HG03135 (cell line): ENCODE measurements around the gene NOTCH1.

Source experiments
- ATAC-seq: cut with Tn5 transposase; IDR thresholded peaks from one replicate; pipeline ENCODE4 v1.9.1; 2021; ENCODE audit warnings: mild to moderate bottlenecking, moderate library complexity; ENCODE audit not compliant: unreplicated experiment

The NOTCH1 gene

DNA sequence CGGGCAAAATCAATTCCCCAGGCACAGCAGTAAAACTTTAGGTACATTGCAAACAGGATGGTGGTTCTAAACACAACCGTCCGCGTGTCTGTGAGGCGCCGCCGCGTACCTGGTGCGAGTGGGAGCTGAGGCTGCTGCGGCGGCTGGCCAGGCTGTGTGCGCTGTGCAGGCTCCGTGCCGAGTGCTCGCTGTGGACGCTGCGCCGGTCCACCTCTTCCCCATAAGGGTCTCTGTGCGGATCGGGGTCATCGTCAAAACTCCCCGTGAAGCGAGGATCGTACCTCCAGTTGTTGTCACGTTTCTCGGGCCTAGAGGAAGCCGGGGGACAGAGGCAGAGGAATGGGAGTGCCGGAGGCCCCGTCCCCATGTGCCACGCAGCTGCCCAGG lies 79.7 kb downstream of the NOTCH1 start:
- no peak for ATAC-seq

- ATAC-seq, result no peak
These were observed 80.2 kb downstream of the NOTCH1 start for GRCh38 chr9:136465500-136466154.

GRCh38 chr9:136464241-136464640 lies 81.6 kb downstream of the NOTCH1 start:
- no peak for ATAC-seq

DNA sequence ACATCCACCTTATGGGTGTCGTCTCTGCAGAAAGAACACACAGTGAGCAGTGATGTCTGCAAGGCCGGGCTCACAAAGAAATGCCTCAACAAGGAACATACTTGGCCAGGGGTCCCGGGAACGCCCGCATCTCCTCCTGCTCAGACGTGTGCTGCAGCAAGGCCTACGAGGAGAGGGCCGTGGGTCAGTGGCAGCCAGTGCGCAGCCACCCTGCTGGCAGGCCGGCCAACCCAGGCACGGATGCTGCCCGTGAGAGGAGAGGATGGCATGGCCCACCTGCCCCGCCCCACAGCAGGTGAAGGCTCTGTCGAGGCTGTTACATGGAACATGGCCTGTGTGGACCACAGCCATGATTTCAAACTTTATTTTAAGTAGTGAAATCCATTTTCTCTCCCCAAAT lies 82.3 kb downstream of the NOTCH1 start:
- no peak for ATAC-seq

DNA sequence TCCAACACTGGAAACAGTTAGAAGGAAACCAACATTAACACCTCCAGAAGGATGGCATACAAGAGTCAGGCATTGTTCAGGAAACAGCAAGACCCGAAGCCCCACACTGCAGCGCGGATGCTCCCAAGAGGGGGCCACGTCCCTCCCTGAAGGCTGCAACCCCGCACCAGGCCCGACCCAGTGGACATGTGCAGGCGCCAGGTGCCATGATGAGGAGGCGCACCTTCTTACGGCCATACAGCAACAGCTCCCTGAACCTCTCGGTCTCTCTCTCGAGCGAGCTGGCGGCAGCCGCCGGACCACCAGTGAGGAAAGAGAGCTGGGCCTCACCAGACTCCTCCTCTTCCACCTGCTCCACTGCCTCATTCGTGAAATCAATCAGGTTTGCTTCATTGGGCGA lies 83.2 kb downstream of the NOTCH1 start:
- ATAC-seq, result no peak

DNA sequence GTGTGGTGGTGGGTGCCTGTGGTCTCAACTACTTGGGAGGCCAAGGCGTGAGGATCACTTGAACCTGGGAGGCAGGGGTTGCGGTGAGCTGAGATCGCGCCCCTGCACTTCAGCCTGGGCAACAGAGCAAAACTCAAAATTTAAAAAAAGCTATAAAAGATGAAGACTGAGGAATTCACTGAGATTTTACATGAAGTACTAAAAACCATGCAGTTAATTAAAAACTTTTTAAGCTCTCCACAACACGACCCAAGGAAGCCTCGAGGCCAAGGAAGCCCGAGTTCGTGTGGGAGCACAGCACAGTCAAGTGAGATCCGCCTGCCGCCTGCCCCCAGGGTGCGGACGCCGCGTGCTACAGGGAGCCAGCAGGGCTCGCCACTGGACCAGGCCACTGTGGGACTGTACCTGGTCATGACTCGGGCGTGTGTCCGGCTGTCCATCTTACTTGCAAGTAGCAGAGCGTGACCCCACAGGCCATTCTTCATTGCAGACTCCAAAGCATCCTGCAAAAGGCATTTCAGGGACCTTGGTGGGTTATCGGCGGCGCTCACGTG lies 85.0 kb downstream of the NOTCH1 start:
- no peak for ATAC-seq

DNA sequence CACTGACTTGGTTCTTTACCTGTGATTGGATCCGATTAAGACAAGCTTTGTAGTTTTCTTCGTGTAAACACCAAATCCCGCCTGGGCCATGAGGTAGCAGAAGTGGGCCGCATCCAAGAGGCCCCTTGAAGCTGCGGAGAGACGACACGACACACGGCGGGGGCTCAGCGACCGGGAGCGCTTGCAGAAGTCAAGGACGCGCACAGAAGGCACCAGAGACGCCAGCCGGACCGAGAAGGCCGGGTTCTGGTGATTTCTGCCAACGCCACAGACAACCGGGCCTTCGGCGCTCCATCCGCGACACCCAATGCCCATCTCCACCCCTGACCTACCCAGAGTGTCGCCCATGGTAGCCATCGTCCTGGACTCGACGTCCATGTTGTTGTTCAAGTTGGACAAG lies 86.4 kb downstream of the NOTCH1 start:
- no peak for ATAC-seq

- ATAC-seq, result no peak
These were observed 88.5 kb downstream of the NOTCH1 start for GRCh38 chr9:136457326-136457725.

DNA sequence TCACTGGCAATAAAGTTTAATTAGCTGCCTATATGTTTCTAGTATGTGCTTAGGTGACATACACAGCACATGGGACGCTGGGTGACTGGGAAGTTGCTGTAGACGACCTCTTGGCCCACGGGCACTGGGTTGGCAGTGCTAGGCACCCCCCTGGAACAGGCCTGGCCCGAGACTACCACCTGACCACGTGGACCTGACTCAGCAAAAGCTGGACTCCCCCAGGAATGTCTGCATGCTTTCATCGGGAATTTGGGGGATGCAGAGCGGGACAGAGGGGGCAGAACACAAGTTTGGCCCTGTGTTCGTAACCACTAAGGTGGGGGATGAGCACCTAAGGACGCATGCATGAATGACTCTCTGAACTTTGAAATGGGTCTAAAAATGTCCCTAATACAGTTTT lies 89.6 kb downstream of the NOTCH1 start:
- no peak for ATAC-seq

DNA sequence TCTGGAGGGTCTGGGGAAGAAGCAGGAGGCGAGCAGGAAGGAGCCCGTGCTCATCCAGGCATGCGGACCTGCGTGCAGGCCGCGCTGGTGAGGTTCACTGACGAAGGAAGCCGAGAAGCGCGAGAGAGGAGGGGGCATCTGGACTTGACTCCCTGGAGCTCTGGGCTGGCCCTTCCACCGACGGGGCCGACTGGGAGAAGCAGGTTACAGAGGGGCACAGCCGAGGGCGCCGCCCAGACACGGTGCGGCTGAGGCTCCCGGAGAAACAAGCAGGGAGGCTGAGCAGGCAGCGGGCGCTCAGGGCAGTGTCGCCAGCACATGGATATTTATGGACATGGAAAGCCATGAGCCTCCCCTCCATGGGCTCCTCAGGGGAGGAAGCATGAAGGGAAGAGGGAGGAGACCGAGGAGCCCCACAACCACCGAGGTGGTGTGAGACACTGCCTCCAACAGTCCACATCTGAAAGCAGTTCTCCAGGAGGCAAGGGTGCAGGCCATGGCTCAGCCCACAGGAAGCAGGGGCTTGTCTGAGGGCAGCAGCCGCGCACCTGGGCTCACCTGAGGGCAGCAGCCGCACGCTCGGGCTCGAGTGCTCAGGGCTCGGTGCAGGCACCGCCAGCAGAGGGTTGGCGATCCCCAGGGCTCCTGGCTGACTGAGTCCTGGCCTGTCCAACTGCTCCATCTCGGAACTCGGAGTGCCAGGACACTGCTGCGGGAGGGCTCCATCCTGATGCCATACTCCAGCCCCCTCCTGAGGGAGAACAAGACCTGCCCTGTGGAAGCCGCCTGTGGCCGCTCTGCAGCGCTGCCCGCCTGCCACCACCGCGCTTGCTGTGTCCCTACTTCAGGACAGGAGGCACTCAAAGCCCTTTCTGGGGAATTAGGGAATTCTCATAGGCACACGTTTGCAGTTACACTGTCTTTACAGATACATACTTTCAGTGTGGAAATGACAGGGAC lies 90.5 kb downstream of the NOTCH1 start:
- no peak for ATAC-seq

- ATAC-seq, result no peak
These were observed 91.6 kb downstream of the NOTCH1 start for GRCh38 chr9:136454026-136454796.

DNA sequence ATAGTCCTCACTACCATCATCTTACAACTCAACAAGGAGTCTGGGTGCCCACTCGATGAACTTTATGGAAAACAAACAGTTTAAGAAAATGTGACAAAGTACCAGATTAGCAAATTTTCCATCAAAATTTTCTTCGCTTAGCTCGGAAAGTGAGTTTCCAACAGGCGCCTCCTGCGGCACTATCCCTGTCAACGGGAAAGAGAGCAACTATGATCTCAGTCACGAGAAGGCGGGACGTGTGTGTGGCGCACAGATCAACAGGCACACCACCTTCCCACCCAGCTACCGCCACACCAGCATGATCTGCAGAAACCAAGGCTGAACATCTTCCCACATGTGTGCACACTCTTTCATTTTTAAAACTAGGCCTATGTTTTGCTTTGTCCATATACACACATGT lies 92.5 kb downstream of the NOTCH1 start:
- no peak for ATAC-seq

DNA sequence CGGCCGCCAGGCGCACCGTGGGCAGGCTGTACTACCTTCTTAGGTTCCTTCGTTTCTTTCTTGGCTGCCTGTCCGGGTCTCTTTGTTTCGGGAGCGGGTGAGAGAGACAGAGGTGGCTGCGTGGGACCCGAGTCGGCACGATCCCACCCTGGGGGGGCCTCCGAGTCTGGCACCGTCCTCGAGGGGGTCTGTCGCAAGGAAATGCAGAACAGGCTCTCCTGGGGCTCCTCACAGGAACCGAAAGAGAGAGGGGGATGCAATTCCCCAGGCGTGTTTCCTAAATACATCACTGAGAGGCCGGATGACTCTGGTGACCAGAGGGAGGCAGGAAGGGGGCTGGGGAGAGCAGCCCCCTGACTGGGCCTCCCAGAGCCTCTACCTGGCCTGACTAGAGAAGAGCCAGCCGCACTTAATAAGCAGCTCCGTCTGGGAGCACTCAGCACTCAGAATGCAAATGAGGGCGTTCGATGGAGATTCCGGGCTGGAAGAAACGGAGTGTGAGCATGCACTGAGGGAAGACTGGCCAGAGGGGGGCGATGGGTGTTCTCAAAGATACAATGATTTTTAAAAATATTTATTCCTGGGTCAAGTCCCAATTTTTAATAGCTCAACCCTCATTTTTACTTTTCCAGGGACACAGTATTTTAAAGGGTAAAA lies 94.5 kb downstream of the NOTCH1 start:
- no peak for ATAC-seq

GRCh38 chr9:136448655-136449054 lies 97.2 kb downstream of the NOTCH1 start:
- ATAC-seq, result no peak

GRCh38 chr9:136447173-136447778 lies 98.6 kb downstream of the NOTCH1 start:
- ATAC-seq, result no peak

- ATAC-seq, result no peak
These were observed 100.0 kb downstream of the NOTCH1 start for GRCh38 chr9:136445799-136446198.
